Right cardiac atrium (tissue), 5 donors: ENCODE data around the gene RNU4-1. TPM values are rescaled to one million over a fixed set of nuclear protein-coding genes. Genes with fewer than 3 reads are reported as not detected.
"Not testable (repeated sequence)": the region's sequence is repeated elsewhere in the genome, so short reads cannot be mapped to it uniquely, and the experiment has no call there.

Source experiments
- ATAC-seq, 2 donors: fragments of 200-7000 bp; cut with Tn5 transposase; one replicate each; pipeline versions ENCODE4 v1.8.0 to v1.9.1; 2020; ENCODE audit warnings: moderate library complexity in 2 of 2, mild to moderate bottlenecking in 1 of 2
- DNase-seq, 3 donors: peaks; one replicate each; pipeline ENCODE4 v3.0.0-alpha.2; 2020
- H3K27ac ChIP-seq: one replicate; pipeline ENCODE4 v1.5.1; 2013; ENCODE audit warnings: mild to moderate bottlenecking, low read length, control low read depth, moderate library complexity
- H3K27me3 ChIP-seq: one replicate; pipeline ENCODE4 v1.6.1; 2013; ENCODE audit not compliant: control insufficient read depth, insufficient read depth
- H3K4me1 ChIP-seq: one replicate; pipeline ENCODE4 v1.6.1; 2013; ENCODE audit warnings: low read length; ENCODE audit not compliant: control insufficient read depth, insufficient read depth
- H3K4me3 ChIP-seq: one replicate; pipeline ENCODE4 v1.5.1; 2013; ENCODE audit warnings: low read length, control low read depth
- H3K9me3 ChIP-seq: one replicate; pipeline ENCODE4 v1.6.1; 2013; ENCODE audit warnings: low read length; ENCODE audit not compliant: control insufficient read depth
- WGBS: extraction: QIAGEN DNeasy Blood & Tissue Kit; methylation state at CpG from one replicate; pipeline ENCODE4 v1.1.7; 2013; 5-methylcytosine and 5-hydroxymethylcytosine counted together
- intact Hi-C, 4 donors: fragments of 100-400 bp; cut with DNase I; formaldehyde crosslinking; loops; one replicate each; pipeline versions ENCODE4 v1.11.0 to v1.14.0; 2022 to 2023
- polyA plus RNA-seq: library from polyadenylated mRNA; stranded (reverse); fragments of 200-250 nt; gene quantifications from one replicate; pipeline ENCODE4 v1.2.3, GENCODE V29; 2013
- total RNA-seq, 4 donors: library from RNA; stranded (reverse); fragmentation: NEBNext Ultra II Directional; extraction: Animal tissue kit (Norgen Biotek cat#: 25700); gene quantifications; one replicate each; pipeline ENCODE4 v1.2.1, GENCODE V29; 2021
- donor health status: healthy with polysubstance abuse.
- donor health status: DM: no; HTN: yes; CAD: no.
- donor health status: DM: no; HTN: no; CAD: no.
- donor health status: DM: no; HTN: yes; CAD: no; lungs with severe emphysema.
- donor health status: DM: yes; HTN: yes; CAD: no.

Gene RNU4-1
- total and polyA plus RNA-seq, 5 donors, result 1,094 to 5,230 (median 2,674) TPM; not detected in 1

DNA sequence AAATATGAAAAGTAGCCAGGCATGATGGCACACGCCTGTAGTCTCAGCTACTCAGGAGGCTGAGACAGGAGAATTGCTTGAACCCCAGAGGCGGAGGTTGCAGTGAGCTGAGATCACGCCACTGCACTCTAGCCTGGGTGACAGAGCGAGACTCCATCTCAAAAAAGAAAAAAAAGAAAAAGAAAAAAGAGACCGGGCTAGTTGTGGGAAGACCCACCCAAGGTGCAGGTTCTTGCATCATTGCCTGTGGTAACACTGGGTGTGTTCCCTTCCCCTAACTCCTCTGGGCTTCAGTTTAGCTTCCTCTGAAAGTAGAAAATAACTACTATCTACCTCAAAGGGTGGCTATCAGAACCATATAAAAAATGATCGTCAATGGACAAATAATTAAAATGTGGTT, 39.7 kb downstream of the RNU4-1 start:
- H3K4me1 ChIP-seq, result peaks cover 42% of the 10 kb centered on the region
- H3K27ac ChIP-seq, H3K9me3 ChIP-seq, intact Hi-C loops, H3K27me3 ChIP-seq, DNase-seq, H3K4me3 ChIP-seq: not testable (repeated sequence)
- ATAC-seq, result peak in 1 of 2 donors; percentile 33
- 64% methylated on average over 6 of the region's 6 CpGs for WGBS

DNA sequence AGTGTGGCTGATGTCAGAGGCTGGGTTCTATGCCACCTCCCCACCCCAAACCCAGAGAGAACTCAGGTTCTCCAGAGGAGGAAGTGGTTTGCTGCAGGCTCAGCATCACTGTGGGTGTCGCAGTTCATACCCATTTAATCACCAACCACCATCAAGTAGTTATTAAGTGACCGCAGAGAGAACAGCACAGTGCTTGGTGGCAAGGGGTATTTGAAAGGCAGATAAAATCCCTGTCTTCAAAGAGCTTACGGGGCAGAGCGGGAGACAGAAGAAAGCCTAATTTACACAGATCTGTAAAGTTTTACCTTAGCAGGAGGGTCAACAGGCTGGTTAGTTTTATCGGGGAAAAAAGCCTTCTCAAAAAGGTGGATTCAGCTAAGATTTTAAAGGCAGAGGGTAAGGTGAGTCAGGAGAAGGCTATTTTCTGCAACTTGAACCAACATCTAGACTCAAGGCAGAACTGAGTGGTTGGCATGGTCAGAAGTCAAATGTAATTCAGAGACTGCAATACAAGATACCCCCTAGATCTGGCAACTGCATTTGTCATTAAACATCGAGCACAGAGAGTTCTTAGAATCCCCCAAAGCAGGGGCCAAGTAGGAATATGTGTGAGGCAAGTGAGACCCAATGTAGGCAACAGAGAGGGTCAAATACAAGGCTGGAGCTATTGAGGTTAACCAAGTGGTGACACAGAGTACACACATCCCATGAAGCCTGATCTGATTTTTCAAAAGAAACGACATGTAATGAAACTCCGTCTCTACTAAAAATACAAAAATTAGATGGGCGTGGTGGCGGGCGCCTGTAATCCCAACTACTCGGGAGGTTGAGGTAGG, 40.7 kb downstream of the RNU4-1 start:
- peaks cover 39% of the 10 kb centered on the region for H3K4me1 ChIP-seq
- ATAC-seq (no peak), DNase-seq (peak in 1 of 3 donors; percentile 51)
- intact Hi-C loops, result no loop called here
- no peaks in the 10 kb centered on the region for H3K9me3 ChIP-seq
- no peak overlapping the region for H3K4me3 ChIP-seq
- 86% methylated on average over 12 of the region's 12 CpGs for WGBS
- peak overlapping the region; percentile 25 for H3K27ac ChIP-seq
- H3K27me3 ChIP-seq, result no peaks in the 10 kb centered on the region

DNA sequence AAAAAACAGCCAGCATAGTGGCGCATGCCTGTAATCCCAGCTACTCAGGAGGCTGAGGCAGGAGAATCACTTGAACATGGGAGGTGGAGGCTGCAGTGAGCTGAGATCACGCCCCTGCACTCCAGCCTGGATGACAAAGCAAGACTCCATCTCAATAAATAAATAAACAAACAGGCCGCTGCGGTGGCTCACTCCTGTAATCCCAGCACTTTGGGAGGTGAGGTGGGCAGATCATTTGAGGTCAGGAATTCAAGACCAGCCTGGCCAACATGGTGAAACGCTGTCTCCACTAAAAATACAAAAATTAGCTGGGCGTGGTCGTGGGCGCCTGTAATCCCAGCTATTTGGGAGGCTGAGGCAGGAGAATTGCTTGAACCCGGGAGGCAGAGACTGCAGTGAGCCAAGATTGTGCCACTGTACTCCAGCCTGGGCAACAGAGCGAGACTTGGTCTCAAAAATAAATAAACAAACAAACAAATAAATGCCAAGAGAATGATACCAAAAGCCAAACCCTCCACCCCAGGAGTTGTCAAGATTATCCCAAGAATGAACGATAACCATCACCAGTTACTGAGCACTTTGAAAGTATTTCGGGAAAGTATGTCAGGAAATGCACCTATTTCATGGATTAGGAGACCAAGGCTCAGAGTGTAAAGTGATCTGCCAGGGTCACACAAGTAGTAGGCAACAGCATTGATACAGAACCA, 41.5 kb downstream of the RNU4-1 start:
- Histone ChIP-seq H3K4me1 (peaks cover 37% of the 10 kb centered on the region), H3K27ac (peak overlapping the region; percentile 25)
- DNase-seq, H3K4me3 ChIP-seq, H3K27me3 ChIP-seq, H3K9me3 ChIP-seq, ATAC-seq, intact Hi-C loops: not testable (repeated sequence)
- 86% methylated on average over 12 of the region's 12 CpGs for WGBS

DNA sequence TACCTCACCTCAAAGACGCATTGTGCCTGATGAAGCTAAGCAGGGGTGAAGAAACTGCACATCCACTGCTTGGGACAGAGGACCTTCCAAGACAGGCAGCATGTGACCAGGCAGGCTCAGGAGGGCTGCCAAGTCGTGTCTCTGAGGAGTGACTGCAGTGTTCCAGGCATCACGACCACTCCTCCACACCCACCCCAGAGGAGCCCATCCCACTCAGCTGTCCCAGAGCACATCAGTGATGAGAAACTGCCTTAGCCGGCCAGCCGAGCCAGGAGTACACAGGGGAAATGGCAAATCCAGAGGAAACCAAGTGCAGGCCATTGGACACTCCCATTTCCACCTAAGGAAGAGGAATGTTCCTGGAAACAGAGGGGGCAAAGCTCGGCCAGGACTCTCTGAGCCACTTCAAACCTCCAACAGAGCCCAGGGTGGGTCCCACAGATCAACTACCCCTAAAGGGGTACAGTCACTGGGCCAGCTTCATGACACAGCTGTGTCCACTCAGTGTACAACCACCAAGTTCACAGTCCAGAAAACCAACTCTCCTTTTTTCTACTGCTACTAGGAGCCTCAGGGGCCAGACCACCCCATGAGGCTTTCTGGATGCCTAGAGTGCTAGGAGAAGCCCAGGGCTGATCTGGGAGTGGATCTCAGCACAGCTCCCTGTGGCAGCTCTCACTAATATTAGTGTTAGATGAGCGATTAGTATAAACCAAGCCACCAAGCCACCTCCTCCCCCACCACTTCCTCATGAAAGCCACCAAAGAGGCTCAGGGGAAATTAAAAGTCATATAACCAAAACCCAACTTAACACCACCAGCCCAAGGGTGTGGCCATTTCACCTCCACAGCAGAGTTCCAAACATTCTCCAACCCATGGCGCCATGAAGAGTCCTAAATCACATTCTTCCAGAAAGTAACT, 42.9 kb downstream of the RNU4-1 start:
- intact Hi-C loops, result no loop called here

DNA sequence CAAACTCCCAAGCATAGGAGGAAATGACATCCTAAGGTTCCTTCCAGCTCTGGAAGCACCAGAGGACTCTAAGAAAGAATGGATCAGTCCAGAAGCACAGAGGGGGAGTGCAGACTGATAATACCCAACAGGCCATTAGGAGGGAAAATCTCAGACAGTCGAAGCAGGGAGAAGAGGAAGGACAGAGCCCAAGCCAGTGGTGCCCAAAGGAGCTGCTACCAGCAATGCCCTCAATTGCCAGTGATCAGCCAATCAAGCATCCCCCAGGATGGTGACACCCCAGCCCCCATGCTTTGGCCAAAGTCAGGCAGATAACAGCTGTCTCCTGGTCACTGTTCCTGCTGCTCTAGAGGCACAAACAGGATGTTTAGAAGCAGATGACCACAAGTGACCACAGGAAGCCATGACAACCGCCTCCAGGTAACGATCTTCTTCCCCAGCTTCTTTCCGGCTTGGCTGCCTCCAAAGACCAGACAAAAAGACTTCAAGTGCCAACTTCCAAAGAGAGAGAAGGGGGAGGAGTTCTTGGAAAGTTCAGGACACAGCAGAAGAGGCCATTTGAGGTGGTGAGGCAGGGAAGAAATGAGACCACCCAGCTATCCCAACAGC, 43.7 kb downstream of the RNU4-1 start:
- peak; percentile 3 for ATAC-seq
- H3K27ac ChIP-seq, result peak overlapping the region; percentile 81
- intact Hi-C loops, result no loop called here
- no peaks in the 10 kb centered on the region for H3K9me3 ChIP-seq
- DNase-seq, result no peak
- H3K27me3 ChIP-seq, result no peaks in the 10 kb centered on the region
- H3K4me1 ChIP-seq, result peaks cover 37% of the 10 kb centered on the region
- peak overlapping the region; percentile 14 for H3K4me3 ChIP-seq
- 22% methylated on average over 4 of the region's 4 CpGs for WGBS

More for the DNA sequence above, 42.9 kb downstream of the RNU4-1 start:
- ATAC-seq (peak; percentile 89 to 92), DNase-seq (peak; percentile 92 to 96 (median 93))
- Histone ChIP-seq H3K27me3 (no peaks in the 10 kb centered on the region), H3K27ac (peak overlapping the region; percentile 81), H3K4me1 (peaks cover 33% of the 10 kb centered on the region), H3K4me3 (peak overlapping the region; percentile 14), H3K9me3 (no peaks in the 10 kb centered on the region)
- WGBS, result 31% methylated on average over 8 of the region's 8 CpGs

DNA sequence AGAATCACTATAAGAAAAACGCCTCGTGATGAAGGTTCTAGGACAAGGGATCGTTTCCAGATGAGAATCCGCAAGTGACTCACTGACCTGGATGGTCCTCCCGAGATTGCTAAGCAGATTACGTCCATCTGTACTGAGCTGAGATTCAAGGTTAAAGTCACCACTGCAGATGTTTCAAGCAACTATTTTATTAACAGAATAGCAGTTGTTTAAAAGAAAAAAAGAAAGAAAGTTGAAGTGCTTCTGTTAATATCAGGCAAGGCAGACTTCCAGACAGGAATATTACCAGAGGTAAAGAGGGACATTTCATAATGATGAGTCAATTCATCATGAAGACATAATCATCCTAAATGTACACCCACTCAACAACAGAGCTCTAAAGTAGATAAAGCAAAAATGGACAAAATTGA, 45.4 kb downstream of the RNU4-1 start:
- peaks cover 40% of the 10 kb centered on the region for H3K4me1 ChIP-seq

DNA sequence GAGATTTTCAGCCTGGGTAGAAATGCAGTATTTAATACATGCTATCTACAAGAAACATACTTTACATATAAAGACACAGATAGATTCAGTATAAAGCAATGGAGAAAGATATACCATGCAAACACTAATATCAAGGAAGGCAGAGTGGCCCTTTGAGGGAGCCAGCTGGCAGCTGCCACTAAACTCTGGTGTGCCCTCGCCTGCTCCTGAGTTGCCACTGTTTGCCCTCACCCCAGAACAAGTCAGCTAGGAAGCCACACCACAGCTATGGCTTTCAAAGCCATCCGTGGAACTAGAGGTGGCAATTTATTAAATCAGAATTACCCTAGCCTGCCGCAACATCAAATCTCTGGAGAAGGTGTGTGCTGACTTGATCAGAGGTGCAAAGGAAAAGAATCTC, 45.9 kb downstream of the RNU4-1 start:
- intact Hi-C loops, result no loop called here
- H3K4me1 ChIP-seq, result peaks cover 42% of the 10 kb centered on the region
- WGBS, result 57% methylated on average over 3 of the region's 3 CpGs

More for the DNA sequence above, 45.4 kb downstream of the RNU4-1 start:
- no peak for ATAC-seq
- H3K9me3 ChIP-seq, result no peaks in the 10 kb centered on the region
- peak overlapping the region; percentile 30 for H3K4me3 ChIP-seq
- no peaks in the 10 kb centered on the region for H3K27me3 ChIP-seq
- no peak for DNase-seq
- WGBS, result 48% methylated on average over 6 of the region's 6 CpGs
- H3K27ac ChIP-seq, result peak overlapping the region; percentile 19
- intact Hi-C loops, result no loop called here

DNA sequence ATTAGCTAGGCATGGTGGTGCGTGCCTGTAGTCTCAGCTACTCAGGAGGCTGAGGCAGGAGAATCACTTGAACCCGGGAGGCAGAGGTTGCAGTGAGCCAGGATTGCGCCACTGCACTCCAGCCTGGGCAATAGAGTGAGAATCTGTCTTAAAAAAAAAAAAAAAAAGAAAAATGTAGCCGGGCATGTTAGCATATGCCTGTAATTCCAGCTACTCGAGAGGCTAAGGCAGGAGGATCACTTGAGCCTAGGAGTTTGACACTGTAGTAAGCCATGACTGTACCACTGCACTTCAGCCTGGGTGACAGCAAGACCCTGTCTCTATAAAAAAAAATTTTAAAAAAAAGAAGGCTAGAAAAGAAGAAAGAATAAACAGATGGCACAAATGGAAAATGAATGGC, 46.3 kb downstream of the RNU4-1 start:
- H3K27ac ChIP-seq, ATAC-seq, H3K4me3 ChIP-seq, H3K27me3 ChIP-seq, DNase-seq, H3K9me3 ChIP-seq, intact Hi-C loops: not testable (repeated sequence)
- 73% methylated on average over 5 of the region's 5 CpGs for WGBS
- H3K4me1 ChIP-seq, result peaks cover 44% of the 10 kb centered on the region

More for the DNA sequence above, 45.9 kb downstream of the RNU4-1 start:
- ATAC-seq, result no peak
- no peak for DNase-seq
- Histone ChIP-seq H3K9me3 (no peaks in the 10 kb centered on the region), H3K4me3 (peak overlapping the region; percentile 30), H3K27me3 (no peaks in the 10 kb centered on the region), H3K27ac (peak overlapping the region; percentile 19)
